Measurements from ENCODE around the gene CRYGS. TPM values are rescaled to one million over a fixed set of nuclear protein-coding genes. Genes with fewer than 3 reads are reported as not detected.
A peak's percentile ranks its signal among the peaks of the same experiment; 100 is the strongest.
"Not testable (repeated sequence)": the region's sequence is repeated elsewhere in the genome, so short reads cannot be mapped to it uniquely, and the experiment has no call there.

CRYGS gene
- total RNA-seq, 1 donor from 2014 or later, result 7.8 TPM

DNA sequence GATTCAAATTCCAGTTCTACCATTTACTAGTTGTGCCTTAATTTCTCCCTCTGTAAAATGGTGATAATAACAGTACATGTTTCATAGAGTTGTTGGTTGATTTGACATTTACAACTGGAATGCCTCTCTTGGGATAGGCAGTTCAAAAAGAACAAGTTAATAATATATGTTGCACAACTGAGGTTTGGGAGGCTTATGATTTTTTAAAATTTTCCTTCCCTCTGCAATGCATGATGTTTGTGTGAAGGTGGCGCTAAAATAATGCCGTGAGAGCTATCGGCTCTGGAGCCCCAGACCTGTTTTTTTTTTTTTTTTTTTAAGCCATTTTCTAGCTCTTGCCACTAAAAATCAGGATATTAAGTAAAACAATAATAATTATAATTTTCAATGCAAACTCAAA, 44.9 kb upstream of the CRYGS start:
- DNase-seq (ENCODE audit: extremely low spot score, unreplicated experiment), result no peak
- peak overlapping the region; percentile 96 for H3K27ac Mint-ChIP-seq
- H3K4me3 Mint-ChIP-seq, result peak overlapping the region; percentile 74
- peaks cover 9% of the 10 kb centered on the region for H3K36me3 Mint-ChIP-seq
- H3K9me3 Mint-ChIP-seq, result no peaks in the 10 kb centered on the region
- no peaks in the 10 kb centered on the region for H3K27me3 Mint-ChIP-seq
- peaks cover 4% of the 10 kb centered on the region for H3K4me1 Mint-ChIP-seq (ENCODE audit: unreplicated experiment)
- TF ChIP-seq, protein P1, sequence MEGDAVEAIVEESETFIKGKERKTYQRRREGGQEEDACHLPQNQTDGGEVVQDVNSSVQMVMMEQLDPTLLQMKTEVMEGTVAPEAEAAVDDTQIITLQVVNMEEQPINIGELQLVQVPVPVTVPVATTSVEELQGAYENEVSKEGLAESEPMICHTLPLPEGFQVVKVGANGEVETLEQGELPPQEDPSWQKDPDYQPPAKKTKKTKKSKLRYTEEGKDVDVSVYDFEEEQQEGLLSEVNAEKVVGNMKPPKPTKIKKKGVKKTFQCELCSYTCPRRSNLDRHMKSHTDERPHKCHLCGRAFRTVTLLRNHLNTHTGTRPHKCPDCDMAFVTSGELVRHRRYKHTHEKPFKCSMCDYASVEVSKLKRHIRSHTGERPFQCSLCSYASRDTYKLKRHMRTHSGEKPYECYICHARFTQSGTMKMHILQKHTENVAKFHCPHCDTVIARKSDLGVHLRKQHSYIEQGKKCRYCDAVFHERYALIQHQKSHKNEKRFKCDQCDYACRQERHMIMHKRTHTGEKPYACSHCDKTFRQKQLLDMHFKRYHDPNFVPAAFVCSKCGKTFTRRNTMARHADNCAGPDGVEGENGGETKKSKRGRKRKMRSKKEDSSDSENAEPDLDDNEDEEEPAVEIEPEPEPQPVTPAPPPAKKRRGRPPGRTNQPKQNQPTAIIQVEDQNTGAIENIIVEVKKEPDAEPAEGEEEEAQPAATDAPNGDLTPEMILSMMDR (conservative IDR thresholded peaks at IDR 0.05), result peak; percentile 51

DNA sequence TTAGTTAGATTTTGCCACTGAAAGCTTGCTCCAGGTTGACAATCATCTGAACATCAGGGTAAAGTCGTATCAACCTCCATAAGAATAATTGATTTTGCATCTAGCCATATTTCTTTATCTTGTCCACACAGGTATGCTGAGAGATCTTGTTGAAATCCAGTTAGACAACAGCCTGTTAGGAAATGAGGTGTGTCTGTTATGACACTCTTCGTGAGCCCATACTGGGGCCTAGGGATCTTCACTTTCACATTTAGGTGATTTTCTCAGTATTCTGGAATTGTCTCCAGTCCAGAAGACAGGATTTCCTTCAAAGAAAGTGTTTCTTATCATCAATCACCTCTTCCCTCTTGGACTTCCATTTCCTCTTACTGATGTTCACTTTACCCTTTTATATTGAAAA, 44.5 kb upstream of the CRYGS start:
- Mint-ChIP-seq H3K27me3 (no peaks in the 10 kb centered on the region), H3K36me3 (peaks cover 11% of the 10 kb centered on the region), H3K9me3 (no peaks in the 10 kb centered on the region), H3K4me3 (peak overlapping the region; percentile 74), H3K27ac (peak overlapping the region; percentile 96), H3K4me1 (ENCODE audit: unreplicated experiment) (peaks cover 4% of the 10 kb centered on the region)
- TF ChIP-seq, protein P1 (conservative IDR thresholded peaks at IDR 0.05), result no peak
- no peak for DNase-seq (ENCODE audit: extremely low spot score, unreplicated experiment)

DNA sequence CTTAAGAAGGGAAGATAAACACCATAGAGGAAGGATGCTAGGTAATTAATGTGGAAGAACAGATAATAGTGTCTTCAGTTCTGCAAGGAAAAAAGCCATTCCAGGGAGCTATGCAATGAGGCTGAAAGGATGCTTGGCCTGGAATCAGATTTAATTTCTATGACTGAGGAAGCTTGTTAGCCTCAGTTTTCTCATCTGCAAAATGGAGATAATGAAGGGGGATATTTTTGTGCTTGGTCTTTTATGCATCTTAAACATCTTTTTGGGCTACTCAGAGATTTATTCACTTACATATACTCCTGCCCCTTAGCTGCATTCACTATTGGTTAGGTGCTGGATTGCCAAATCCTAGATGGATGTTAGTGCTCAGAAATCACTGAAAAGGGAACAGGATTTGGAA, 43.0 kb upstream of the CRYGS start:
- DNase-seq (ENCODE audit: extremely low spot score, unreplicated experiment), result no peak
- peaks cover 4% of the 10 kb centered on the region for H3K4me1 Mint-ChIP-seq (ENCODE audit: unreplicated experiment)
- H3K27ac Mint-ChIP-seq, result no peak overlapping the region
- H3K9me3 Mint-ChIP-seq, result no peaks in the 10 kb centered on the region
- TF ChIP-seq, protein P1 (conservative IDR thresholded peaks at IDR 0.05), result no peak
- no peaks in the 10 kb centered on the region for H3K27me3 Mint-ChIP-seq
- H3K4me3 Mint-ChIP-seq, result no peak overlapping the region
- peaks cover 11% of the 10 kb centered on the region for H3K36me3 Mint-ChIP-seq

DNA sequence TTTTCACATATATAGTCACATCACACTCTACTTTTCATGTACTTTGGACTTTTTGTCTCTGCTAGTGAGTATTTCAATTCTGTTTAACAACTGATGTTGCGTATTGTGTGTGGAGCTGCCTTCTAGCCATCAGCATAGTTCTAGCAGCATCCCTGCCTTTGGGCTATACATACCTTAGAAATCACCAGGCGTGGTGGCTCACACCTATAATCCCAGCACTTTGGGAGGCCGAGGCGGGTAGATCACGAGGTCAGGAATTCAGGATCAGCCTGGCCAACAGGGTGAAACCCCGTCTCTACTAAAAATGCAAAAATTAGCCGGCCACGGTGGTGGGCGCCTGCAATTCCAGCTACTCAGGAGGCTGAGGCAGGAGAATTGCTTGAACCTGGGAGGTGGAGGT, 42.1 kb upstream of the CRYGS start:
- not testable (repeated sequence) for H3K27ac Mint-ChIP-seq; DNase-seq (ENCODE audit: extremely low spot score, unreplicated experiment); H3K4me3 Mint-ChIP-seq; H3K4me1 Mint-ChIP-seq (ENCODE audit: unreplicated experiment); H3K27me3 Mint-ChIP-seq; H3K9me3 Mint-ChIP-seq
- H3K36me3 Mint-ChIP-seq, result peaks cover 15% of the 10 kb centered on the region

DNA sequence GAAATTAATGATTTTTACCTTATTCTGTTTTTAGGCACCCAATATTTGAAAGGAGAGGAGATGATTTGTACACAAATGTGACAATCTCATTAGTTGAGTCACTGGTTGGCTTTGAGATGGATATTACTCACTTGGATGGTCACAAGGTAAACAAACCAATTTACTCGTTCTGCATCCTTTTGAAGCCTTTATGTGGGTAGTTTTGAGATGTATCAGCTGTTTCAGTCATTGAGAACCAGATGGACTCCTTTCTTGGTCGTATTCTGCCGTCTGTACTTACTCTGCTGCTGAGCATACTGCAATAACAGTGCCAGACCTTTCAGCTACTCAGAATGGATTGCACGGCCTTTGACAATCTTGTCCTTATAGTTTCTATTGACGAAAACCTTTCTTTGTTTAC, 39.7 kb upstream of the CRYGS start:
- Mint-ChIP-seq H3K27ac (no peak overlapping the region), H3K4me3 (no peak overlapping the region), H3K9me3 (no peaks in the 10 kb centered on the region), H3K36me3 (peaks cover 21% of the 10 kb centered on the region), H3K27me3 (no peaks in the 10 kb centered on the region), H3K4me1 (ENCODE audit: unreplicated experiment) (peaks cover 4% of the 10 kb centered on the region)
- TF ChIP-seq, protein P1 (conservative IDR thresholded peaks at IDR 0.05), result no peak
- no peak for DNase-seq (ENCODE audit: extremely low spot score, unreplicated experiment)

DNA sequence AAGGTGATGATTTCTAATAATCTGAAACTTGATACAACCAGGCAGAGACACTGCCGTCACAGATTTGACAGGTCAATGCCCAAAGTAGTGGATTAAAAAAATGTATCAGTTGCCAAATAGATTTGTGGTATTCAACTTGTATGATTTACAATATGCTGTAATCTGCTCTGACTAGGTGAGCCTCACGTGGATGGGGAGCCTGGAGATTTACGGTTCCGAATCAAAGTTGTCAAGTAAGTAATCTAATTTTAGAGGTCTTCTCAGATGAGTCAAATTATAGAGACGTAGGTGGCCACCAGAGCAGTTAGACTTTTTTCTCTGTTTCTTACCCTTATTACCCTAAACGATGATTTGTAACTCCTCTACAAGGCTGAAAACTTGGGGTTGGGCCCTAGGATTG, 38.4 kb upstream of the CRYGS start:
- Mint-ChIP-seq H3K4me1 (ENCODE audit: unreplicated experiment) (no peaks in the 10 kb centered on the region), H3K9me3 (no peaks in the 10 kb centered on the region), H3K36me3 (peaks cover 23% of the 10 kb centered on the region), H3K27ac (no peak overlapping the region), H3K27me3 (no peaks in the 10 kb centered on the region), H3K4me3 (no peak overlapping the region)
- TF ChIP-seq, protein P1 (conservative IDR thresholded peaks at IDR 0.05), result no peak
- DNase-seq (ENCODE audit: extremely low spot score, unreplicated experiment), result no peak

Measured in type B pancreatic cell (in vitro differentiated cells).